Glutamatergic neuron (in vitro differentiated cells): ENCODE data around the gene LRFN3. TPM values are rescaled to one million over a fixed set of nuclear protein-coding genes. Genes with fewer than 3 reads are reported as not detected.
"Not testable (repeated sequence)": the region's sequence is repeated elsewhere in the genome, so short reads cannot be mapped to it uniquely, and the experiment has no call there.

ENCODE experiments used
- DNase-seq: peaks from one replicate; pipeline ENCODE4 v3.0.0; 2022
- H3K27ac Mint-ChIP-seq: one replicate; pipeline ENCODE4 v1.8.0; 2020; ENCODE audit warnings: mild to moderate bottlenecking, mixed read lengths, inconsistent platforms; ENCODE audit not compliant: unreplicated experiment
- H3K27me3 Mint-ChIP-seq: one replicate; pipeline ENCODE4 v1.8.0; 2020; ENCODE audit warnings: mild to moderate bottlenecking, moderate library complexity, mixed read lengths, inconsistent platforms; ENCODE audit not compliant: unreplicated experiment
- H3K36me3 Mint-ChIP-seq: one replicate; pipeline ENCODE4 v1.8.0; 2020; ENCODE audit warnings: mild to moderate bottlenecking, mixed read lengths, inconsistent platforms; ENCODE audit not compliant: unreplicated experiment
- H3K4me1 Mint-ChIP-seq: one replicate; pipeline ENCODE4 v1.8.0; 2020; ENCODE audit warnings: mild to moderate bottlenecking, low read depth, mixed read lengths, inconsistent platforms; ENCODE audit not compliant: unreplicated experiment
- H3K4me3 Mint-ChIP-seq: one replicate; pipeline ENCODE4 v1.8.0; 2020; ENCODE audit warnings: mild to moderate bottlenecking, mixed read lengths, inconsistent platforms; ENCODE audit not compliant: unreplicated experiment
- H3K9me3 Mint-ChIP-seq: one replicate; pipeline ENCODE4 v1.8.0; 2020; ENCODE audit warnings: mild to moderate bottlenecking, moderate library complexity, mixed read lengths, inconsistent platforms; ENCODE audit not compliant: unreplicated experiment
- CTCF ChIP-seq: fragments of 200-600 bp; sonication (generic); IDR thresholded peaks from one replicate; pipeline ENCODE4 v1.5.0; 2021; ENCODE audit not compliant: partially characterized antibody, unreplicated experiment
- total RNA-seq: library from RNA; stranded (reverse); fragmentation: NEBNext Ultra II Directional; extraction: Animal tissue kit (Norgen Biotek cat#: 25700); gene quantifications from one replicate; pipeline ENCODE4 v1.2.1, GENCODE V29; 2021; ENCODE audit not compliant: unreplicated experiment

Gene LRFN3
- total RNA-seq, 1 donor from 2014 or later, result 40.6 TPM

DNA sequence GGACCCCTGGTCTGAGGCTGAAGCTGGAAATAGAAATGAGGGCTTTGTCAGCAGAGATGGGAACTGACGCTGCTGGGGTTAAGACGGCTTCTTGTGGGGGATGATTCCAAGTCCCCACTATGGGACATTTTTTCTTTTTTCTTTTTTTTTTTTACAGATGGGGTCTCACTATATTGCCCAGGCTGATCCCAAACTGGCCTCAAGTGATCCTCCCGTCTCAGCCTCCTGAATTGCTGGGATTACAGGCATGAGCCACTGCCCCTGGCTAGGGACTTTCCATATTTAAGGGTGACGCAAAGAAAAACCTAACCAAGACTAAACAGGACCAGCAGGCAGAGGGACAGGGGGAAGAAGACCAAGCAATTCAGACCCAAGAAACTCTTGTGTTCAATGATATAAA is 10.0 kb downstream of the LRFN3 start:
- Mint-ChIP-seq H3K4me3 (no peak overlapping the region), H3K36me3 (peaks cover 11% of the 10 kb centered on the region), H3K9me3 (peaks cover 5% of the 10 kb centered on the region), H3K27me3 (peaks cover 16% of the 10 kb centered on the region), H3K27ac (no peak overlapping the region), H3K4me1 (peaks cover 5% of the 10 kb centered on the region)
- DNase-seq, result no peak
- no peak for TF ChIP-seq CTCF

- Mint-ChIP-seq H3K4me1 (peaks cover 2% of the 10 kb centered on the region), H3K9me3 (peaks cover 3% of the 10 kb centered on the region), H3K36me3 (peaks cover 4% of the 10 kb centered on the region), H3K27me3 (peaks cover 18% of the 10 kb centered on the region), H3K27ac (no peak overlapping the region), H3K4me3 (no peak overlapping the region)
- TF ChIP-seq CTCF, result no peak
- DNase-seq, result no peak
Observed at GRCh38 chr19:35949131-35949530, 13.0 kb downstream of the LRFN3 start.

GRCh38 chr19:35955881-35956634 is 19.9 kb downstream of the LRFN3 start:
- TF ChIP-seq CTCF, result no peak
- Mint-ChIP-seq H3K27ac (no peak overlapping the region), H3K36me3 (peaks cover 5% of the 10 kb centered on the region)

DNA sequence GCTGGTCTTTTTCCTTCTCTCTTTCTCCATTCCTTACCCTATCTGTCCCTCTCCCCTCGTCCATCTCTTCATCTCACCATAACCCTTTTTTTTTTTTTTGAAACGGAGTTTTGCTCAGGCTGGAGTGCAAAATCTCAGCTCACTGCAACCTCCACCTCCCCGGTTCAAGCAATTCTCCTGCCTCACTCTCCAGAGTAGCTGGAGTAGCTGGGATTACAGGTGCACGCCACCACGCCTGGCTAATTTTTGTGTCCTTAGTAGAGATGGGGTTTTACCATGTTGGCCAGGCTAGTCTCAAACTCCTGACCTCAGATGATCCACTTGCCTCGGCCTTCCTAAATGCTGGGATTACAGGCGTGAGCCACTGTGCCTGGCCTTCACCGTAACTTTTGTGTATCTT is 21.2 kb downstream of the LRFN3 start:
- not testable (repeated sequence) for H3K4me3 Mint-ChIP-seq
- H3K27me3 Mint-ChIP-seq, result peaks cover 14% of the 10 kb centered on the region

More at GRCh38 chr19:35955881-35956634, 19.9 kb downstream of the LRFN3 start:
- Mint-ChIP-seq H3K9me3 (peaks cover 2% of the 10 kb centered on the region), H3K4me1 (no peaks in the 10 kb centered on the region), H3K4me3 (no peak overlapping the region), H3K27me3 (peaks cover 14% of the 10 kb centered on the region)
- no peak for DNase-seq

DNA sequence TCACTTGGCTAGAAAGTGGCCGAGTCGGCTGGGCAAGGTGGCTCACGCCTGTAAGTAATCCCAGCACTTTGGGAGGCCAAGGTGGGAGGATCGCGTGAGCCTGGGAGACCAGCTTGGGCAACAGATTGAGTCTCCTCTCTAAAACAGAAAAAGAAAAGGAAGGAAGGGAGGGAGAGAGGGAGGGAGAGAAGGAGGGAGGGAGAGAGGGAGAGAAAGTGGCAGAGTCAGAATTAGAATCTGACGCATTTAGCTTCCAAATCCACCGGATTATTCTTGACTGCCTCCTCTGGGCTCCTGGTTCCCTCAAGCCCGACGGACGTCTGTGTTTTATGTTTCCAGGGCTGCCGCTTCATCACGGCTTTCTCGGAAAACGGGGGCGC is 22.5 kb downstream of the LRFN3 start:
- Mint-ChIP-seq H3K4me1 (no peaks in the 10 kb centered on the region), H3K27ac (no peak overlapping the region), H3K27me3 (peaks cover 14% of the 10 kb centered on the region), H3K9me3 (peaks cover 2% of the 10 kb centered on the region), H3K36me3 (peaks cover 4% of the 10 kb centered on the region), H3K4me3 (peak overlapping the region; percentile 42)
- DNase-seq, result no peak
- no peak for TF ChIP-seq CTCF

More for the DNA sequence above, 21.2 kb downstream of the LRFN3 start:
- not testable (repeated sequence) for H3K9me3 Mint-ChIP-seq, H3K4me1 Mint-ChIP-seq, H3K36me3 Mint-ChIP-seq, DNase-seq, H3K27ac Mint-ChIP-seq
